Right lung (tissue), 10 donors: ENCODE data around the gene MOSPD3. TPM values are rescaled to one million over a fixed set of nuclear protein-coding genes. Genes with fewer than 3 reads are reported as not detected.
"Not testable (repeated sequence)": the region's sequence is repeated elsewhere in the genome, so short reads cannot be mapped to it uniquely, and the experiment has no call there.

ENCODE experiments used
- DNase-seq, 2 donors: peaks; one replicate each; pipeline ENCODE4 v3.0.0-alpha.2; 2013
- long read RNA-seq, 8 donors: transcript quantifications; one replicate each; lab custom pipeline, GENCODE V29; 2026
- polyA plus RNA-seq, 5 donors: library from polyadenylated mRNA; unstranded; fragments of 120-200 nt; gene quantifications; one replicate each; pipeline versions ENCODE4 v1.2.1 to v1.2.3, GENCODE V29; 2013; ENCODE audit warnings: inconsistent platforms in 1 of 5, low replicate concordance in 1 of 5; ENCODE audit not compliant: insufficient read length in 5 of 5, insufficient read depth in 1 of 5

The MOSPD3 gene, protein sequence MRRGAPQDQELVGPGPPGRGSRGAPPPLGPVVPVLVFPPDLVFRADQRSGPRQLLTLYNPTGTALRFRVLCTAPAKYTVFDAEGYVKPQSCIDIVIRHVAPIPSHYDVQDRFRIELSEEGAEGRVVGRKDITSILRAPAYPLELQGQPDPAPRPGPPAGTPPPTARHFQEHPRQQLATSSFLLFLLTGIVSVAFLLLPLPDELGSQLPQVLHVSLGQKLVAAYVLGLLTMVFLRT
- polyA plus RNA-seq, result 10 to 100 TPM; 25.3 to 40.0 (median 30.8) TPM
- long read RNA-seq, donor 1, transcript MOSPD3-208 (3 exons, 571 nt), result minor isoform, 12 of 45 reads
- long read RNA-seq, donor 1, transcript MOSPD3-201 (6 exons, 1,053 nt), result minor isoform, 5 of 45 reads
- long read RNA-seq, donor 1, transcript MOSPD3-203 (5 exons, 1,191 nt), result major isoform, 18 of 45 reads
- long read RNA-seq, donor 1, partial matches to known transcripts, result 5 of 45 reads
- long read RNA-seq, donor 1, other reads (novel, unspliced or antisense), result 0 of 45 reads
- long read RNA-seq, donor 2, transcript MOSPD3-203 (5 exons, 1,191 nt), result major isoform, 13 of 18 reads
- long read RNA-seq, donor 2, partial matches to known transcripts, result 0 of 18 reads
- long read RNA-seq, donor 2, other reads (novel, unspliced or antisense), result 0 of 18 reads
- long read RNA-seq, donor 3, transcript MOSPD3-203 (5 exons, 1,191 nt), result major isoform, 16 of 33 reads
- long read RNA-seq, donor 3, transcript MOSPD3-208 (3 exons, 571 nt), result minor isoform, 8 of 33 reads
- long read RNA-seq, donor 3, partial matches to known transcripts, result 6 of 33 reads
- long read RNA-seq, donor 3, other reads (novel, unspliced or antisense), result 0 of 33 reads
- long read RNA-seq, donor 4, transcript MOSPD3-208 (3 exons, 571 nt), result minor isoform, 5 of 19 reads
- long read RNA-seq, donor 4, transcript MOSPD3-203 (5 exons, 1,191 nt), result major isoform, 7 of 19 reads
- long read RNA-seq, donor 4, partial matches to known transcripts, result 5 of 19 reads
- long read RNA-seq, donor 4, other reads (novel, unspliced or antisense), result 0 of 19 reads
- long read RNA-seq, donor 5, transcript MOSPD3-203 (5 exons, 1,191 nt), result major isoform, 25 of 37 reads
- long read RNA-seq, donor 5, transcript MOSPD3-208 (3 exons, 571 nt), result minor isoform, 8 of 37 reads
- long read RNA-seq, donor 5, partial matches to known transcripts, result 0 of 37 reads
- long read RNA-seq, donor 5, other reads (novel, unspliced or antisense), result 0 of 37 reads
- long read RNA-seq, donor 6, transcript MOSPD3-203 (5 exons, 1,191 nt), result major isoform, 20 of 27 reads
- long read RNA-seq, donor 6, partial matches to known transcripts, result 0 of 27 reads
- long read RNA-seq, donor 6, other reads (novel, unspliced or antisense), result 0 of 27 reads
- long read RNA-seq, donor 7, transcript MOSPD3-203 (5 exons, 1,191 nt), result major isoform, 9 of 13 reads
- long read RNA-seq, donor 7, partial matches to known transcripts, result 0 of 13 reads
- long read RNA-seq, donor 7, other reads (novel, unspliced or antisense), result 0 of 13 reads
- long read RNA-seq, donor 8, transcript MOSPD3-203 (5 exons, 1,191 nt), result major isoform, 12 of 14 reads
- long read RNA-seq, donor 8, partial matches to known transcripts, result 0 of 14 reads
- long read RNA-seq, donor 8, other reads (novel, unspliced or antisense), result 0 of 14 reads

DNA sequence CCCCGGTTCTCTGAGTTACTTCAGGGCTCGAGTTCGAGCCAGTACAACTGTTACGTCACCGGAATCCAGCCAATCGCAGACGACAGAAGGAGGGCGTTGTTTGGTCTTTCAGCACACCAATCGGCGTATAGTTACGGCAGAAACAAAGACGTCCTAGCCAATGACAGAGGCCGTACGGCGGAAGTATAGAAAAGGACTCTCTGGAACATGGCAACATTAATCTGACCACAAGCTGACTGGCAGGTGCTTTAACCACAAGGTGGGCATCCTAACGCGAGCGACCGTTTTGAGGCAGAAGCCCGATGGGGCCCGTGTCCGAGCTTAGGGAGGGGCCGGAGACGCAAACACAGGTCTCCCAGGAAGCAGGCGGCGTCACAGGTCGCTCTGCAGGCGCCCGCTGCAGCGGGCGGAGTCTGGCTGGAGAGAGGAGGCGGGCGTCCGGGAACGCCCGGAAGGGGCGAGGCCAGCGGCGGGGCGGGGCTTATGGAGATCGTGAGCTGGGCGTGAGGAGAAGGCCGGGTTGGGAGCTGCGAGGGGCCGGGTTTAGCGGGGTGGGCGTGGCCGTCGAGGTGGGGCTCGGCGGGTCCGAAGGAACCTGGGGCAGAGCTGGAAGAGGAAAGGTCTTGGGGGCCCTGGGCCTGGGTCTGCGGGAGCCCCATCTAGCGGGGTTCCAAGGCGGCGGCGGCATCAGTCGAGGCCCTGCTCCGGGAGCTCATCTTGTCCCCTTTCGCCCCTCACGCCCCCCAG is at the start of gene MOSPD3:
Gene MOSPD3 (plus strand): TSS at position 558 of the 747 bp plus-strand sequence. CDS start 252 bp downstream, outside the sequence.
- peak; percentile 99 for DNase-seq

DNA sequence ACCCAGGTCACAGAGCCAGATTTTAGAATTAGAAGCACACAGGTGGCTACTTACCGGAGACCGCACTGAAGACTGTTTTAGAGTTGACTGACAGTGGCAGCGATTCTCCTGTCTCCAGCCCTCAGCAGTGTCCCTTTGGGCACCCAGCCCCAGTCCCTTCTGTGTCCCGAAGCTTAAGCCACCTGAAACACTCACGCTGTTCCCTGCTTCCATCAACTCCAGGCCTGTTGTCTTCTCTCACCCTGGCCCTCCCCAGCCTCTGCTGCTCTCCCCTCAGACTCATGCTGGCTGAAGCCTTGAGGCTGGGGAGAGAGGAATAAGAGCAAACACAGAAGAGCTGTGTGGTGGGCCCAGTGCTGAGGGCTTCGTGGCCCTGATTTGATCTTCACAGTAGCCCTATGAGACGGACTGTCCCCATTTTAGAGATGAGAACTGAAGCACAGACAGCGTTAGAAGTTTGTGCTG is 49.2 kb upstream of the MOSPD3 start:
- no peak for DNase-seq

DNA sequence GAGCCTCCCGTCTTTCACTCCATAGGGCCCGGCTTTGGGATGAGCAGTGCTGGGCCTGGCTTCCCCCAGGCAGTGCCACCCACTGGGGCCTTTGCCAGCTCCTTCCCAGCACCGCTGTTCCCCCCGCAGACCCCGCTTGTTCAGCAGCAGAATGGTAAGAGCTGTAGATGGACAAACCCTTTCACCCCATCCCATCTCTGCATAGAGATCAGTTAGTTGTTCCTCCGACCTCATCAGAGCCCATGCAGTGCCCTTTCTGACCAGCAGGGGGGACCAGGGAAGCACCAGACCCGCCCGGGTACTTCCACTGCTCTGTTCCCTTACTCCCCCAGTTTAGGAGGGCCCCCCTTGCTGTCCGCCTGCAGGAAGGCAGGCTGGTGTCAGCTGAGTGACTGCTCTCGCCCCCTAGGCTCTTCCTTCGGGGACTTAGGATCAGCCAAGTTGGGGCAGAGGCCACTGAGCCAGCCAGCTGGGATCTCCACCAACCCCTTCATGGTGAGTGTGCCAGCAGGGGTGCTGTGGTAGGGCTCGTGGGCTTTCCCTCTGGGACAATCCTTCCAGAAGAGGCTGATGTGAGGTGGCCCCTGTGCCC is 48.4 kb upstream of the MOSPD3 start:
- DNase-seq, result peak in 1 of 2 donors; percentile 61

DNA sequence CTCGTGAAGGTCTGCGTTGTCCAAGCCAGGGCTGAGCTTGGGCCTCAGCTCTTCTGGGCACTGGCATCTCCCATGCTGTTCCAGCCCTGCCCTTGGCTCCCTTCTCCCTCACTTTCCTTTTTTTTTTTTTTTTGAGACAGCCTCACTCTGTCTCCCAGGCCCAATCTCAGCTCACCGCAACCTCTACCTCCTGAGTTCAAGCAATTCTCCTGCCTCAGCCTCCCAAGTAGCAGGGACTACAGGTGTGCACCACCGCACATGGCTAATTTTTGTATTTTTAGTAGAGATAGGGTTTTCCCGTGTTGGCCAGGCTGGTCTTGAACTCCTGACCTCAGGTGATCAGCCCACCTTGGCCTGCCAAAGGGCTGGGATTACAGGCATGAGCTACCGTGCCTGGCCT is 47.9 kb upstream of the MOSPD3 start:
- DNase-seq, result not testable (repeated sequence)

DNA sequence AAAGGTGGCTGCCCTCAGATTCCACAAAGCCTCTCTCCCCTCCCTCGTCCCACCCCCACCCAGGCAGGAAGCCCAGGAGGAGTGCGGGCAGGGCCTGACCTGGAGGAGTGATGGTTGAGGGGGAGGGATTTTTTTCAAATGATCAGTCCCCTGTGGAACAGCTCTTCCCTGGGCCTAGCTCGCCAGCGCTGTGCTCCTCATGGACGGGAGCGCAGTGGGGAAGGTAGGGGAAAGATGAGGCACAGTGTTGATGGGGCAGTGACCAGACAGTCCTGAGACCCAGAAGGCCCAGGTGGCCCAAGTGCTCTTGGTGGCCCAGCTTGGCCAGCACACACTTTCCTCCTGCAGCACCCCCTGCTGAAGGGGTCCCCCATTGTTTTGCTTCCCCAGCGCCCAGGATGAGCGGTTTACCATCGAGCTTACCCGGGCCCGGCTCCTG is 47.2 kb upstream of the MOSPD3 start:
- DNase-seq, result no peak

DNA sequence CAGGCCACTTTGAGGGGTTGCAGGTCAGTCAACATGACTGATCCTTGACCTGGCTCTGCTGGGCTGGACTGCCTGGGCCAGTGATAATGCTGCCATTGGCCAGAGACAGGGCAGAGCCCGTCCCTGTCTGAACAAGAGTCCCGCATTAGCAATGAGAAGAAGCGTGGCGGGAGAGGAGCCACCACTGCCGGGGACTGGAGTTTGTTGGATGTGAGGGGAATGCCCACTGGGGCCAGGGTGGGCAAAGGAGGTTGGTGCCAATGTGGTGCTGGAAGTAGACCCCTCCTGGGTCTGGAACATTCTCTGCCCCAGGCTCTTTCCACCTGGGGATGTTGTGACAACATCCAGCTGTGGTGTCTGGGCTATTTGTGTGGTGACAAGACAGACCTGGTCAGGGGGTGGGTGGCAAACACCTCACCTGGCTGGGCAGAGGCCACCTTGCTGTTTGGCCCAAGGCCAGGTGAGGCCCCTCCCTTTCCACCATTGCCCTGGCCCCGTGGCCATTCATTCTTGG is 46.3 kb upstream of the MOSPD3 start:
- DNase-seq, result no peak

DNA sequence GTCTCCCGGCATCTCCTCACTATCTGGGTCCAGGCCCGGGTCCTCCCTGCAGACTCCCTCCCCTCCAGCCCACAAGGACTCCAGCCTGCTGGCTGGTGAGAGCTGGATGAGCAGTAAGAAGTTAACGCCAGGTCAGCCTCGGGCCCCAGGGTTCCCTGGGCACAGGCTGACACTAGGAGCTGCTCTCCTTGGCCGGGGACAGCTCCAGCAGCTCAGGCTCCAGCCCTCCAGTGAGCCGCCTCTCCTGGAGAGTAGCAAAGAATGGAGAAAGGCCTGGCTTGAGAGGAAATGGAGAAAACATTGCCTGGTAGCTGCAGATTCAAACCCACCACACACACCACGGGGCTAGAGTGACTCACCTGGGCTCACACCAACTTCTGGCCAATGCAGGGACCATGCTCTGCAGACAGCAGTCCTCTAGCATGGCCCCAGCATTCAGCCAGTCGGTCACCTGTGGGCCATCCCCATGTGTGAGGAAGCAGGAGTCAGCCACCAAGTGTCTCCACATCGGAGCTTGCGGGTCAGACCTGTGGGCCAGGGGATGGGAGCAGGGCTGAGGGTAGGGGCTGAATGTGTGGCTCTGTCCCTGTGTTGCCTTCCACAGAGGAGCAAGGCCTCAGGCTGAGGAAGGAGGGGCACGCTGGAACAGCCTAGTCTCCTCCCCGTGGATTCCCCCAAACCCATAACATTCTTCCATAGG is 45.2 kb upstream of the MOSPD3 start:
- DNase-seq, result no peak

DNA sequence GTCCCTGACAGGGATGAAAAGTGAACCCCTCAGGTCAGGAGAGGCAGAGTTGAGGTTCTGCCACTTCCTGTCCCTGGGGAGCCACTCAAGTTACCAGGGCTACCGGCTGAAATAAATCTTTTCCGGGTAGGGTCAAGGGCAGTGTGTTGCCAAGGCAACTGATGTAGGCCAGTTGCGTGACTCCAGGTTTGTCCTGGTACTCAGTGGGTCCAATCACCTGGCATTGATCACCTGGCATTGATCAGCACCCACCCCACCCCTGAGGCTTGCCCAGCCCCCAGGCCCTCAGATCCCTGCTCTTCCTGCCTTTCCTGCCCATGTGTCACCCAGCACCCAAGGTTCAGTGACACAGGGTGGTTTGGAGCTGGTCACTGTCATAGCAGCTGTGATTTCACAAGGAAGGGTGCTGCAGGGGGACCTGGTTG is 44.6 kb upstream of the MOSPD3 start:
- DNase-seq, result no peak

DNA sequence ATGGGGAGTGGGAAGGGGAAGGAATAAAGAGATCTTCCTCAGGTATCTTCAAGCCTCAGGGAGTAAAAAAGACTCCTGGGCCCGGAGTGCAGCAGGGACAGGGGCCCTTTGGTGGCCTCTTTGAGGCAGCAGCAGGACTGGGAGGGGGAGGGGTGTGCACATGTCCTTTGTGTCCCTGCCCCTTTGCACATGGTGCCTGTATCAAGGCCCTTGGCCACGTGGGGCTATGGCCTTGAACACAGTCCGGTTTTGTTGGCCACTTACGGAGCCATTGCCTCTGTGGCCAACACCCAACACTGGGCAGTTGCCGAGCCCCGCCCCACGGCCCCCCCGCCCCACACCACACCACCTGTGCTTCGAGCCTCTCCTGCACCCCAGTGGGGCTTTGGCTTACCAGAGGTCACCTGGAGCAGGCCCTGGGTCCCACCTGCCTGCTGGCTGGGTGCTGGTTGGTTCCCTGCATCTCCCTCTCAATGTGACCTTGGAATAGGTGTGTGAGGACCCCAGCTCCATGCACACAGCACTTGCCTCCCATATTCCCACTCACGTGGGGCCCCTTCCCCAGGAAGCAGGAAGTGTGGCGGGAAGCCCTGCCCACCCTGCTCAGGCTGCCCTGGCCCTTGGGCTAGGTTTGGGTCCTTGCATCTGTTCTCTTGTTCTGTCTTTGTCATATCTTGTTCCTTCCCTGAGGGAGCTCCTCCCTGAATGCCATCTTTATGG is 44.0 kb upstream of the MOSPD3 start:
- no peak for DNase-seq

DNA sequence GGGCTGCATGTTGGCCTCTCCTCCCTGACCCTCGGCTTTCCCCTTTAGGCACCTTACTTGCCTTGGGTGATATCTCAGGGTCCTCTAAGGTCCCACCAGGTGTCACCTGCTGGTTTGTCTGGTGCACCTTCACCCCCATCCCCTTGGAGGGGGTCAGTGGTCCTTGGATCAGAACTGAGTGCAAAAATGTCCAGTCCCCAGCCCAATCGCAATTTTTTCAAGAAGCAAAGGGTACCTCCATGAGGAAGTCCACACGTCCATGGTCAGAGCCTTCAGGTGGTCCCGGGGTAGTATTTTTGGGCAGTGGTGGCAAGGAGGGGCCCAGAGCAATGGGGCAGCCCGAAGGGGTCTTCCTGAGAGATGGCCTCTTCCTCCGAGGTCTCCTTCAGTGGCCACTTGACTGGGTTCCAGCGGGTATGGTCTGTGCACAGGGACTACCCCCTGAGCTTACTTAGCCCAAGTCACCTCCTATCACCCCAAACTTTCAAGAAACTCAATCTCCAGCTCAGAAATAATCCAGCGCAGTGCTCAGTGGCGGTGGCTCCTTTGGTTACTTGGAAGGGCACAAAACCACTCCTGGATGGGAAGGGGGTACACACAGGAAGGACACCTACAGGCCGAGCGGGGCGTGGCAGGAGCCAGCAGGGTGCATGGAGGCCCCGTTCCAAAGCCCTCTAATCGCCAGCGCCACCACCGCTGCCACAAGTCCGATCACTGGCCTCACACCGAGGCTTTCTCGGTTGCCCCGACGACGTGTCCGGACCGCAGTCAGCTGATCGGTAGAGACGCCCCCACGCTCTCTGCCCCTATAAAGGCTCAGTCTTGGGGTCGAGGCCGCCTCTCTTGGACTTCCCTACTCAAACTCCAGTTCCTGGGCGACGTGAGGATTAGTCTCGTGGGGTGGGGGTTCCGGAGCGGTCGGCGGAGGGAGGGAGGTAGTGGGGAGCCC is 43.2 kb upstream of the MOSPD3 start:
- no peak for DNase-seq

DNA sequence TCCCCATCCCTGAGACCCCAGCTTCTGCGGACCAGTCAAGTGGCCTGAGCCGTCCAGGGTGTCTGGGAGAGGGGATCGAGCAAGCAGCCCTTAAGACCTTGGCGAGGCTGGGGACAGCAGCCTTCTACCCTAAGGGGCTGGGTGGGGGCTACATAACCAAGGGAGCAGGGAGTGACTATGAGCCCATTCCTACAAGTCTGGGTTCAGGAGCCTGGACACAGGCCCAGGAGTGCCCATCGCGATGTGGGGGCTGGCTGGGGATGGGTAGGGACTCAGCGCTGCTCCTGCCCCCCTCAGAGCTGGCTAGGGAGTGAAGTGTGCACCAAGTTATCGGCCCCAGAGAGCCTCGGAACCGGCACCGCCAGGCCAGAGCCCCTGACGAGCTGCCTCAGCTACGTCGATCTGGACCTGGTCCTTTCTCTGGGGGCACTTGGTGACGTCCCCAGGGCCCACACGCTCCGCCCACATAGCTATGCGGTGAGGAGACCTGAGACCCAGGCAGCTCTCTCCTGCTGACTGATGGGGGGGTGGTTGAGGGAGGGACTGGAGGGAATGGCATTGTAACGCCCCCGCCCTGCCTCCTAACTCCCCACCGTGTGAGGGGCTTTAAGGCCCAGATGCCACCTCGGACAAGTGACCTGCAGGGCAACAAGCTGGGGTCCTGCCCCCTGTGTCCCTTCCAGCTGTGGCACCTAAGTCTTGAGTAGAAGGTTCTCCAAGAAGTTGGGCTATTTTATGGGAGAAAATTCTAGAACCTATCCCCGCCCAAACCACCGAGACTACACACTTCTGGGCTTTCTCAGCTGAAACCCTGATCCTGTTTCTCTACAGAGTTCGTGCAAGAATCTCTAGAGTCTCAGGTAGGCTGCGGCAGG is 41.1 kb upstream of the MOSPD3 start:
- DNase-seq, result no peak

DNA sequence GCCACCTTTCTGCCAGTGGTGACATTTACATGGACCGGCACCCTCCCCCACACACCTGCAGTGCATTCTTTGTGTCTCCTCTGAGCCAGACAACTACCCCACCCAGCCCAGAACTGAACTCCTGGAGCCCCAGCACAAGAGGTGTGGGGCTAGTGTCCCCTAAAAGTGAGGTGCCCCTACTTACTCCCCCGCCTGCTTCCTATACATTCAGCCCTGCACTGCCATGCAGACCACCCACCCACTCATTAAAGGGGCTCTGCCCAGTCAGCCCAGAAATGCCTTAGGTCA is 40.6 kb upstream of the MOSPD3 start:
- DNase-seq, result no peak

DNA sequence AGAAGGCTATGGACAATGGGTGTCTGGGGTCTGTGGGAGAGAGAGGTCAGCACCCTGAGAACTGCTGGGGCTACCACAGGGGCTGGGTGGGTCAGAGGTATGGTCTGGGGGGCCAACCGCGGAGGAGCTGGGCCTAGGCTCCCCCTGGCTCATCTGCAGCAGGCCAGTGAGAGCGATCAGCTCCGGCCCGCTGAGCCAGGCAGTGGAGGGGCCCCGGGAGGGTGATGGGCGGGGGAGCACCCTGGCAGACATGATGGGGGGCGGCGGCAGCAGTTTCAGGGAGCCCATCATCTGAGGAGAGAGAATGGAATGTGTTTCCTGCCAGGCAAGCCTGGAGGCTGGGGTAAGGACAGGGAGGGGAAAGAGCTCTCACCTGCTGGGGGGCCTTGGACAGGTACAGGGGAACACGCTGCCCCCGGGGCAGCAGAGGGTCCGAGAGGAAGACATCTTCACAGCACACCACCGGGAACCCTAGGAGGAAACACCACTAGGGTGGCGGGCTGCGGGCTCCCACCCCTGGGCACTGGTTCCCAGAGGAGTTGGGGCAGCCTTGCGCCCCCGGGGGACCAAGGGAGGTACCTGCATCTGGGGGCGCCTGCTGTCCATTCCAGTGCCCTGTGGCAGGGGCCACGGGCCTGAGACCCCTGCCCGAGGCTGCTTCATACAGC is 39.9 kb upstream of the MOSPD3 start:
- DNase-seq, result no peak

DNA sequence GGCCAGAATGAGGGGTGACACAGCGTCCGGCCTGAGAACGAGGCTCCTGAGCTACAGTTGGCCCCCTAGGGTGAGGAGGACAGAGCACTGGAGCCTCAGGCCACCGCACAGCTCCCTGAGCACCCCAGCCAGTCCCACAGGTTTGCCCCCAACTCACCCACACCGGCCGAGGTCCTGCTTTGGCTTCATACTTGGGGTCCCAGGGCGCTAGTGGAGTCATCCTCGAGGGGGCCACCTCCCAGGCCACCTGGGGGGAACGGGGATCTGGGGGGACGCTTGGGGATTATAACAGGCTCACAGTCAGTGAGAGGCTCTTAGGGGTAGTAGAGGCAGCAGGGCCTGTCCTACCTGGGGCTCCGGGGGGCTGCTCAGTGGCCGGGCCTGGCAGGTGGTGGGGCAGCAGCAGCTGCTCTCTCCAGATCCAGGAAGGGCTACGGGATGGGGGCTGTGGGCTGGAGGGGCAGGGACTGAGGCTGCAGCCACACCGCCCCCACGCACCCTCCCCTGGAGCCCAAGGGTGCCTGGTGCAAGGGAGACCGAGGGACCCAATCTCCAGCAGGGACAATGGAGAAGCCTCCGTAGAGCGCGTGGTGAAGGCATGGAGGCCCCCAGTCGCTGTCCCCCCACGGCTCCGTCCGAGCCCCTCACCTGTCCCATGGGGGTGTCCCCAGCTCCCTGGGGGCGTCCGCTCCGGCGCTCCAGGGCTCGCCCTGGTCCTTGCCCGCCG is 39.2 kb upstream of the MOSPD3 start:
- no peak for DNase-seq
